Panc1 (cell line): ENCODE data around the gene F5. TPM values are rescaled to one million over a fixed set of nuclear protein-coding genes. Genes with fewer than 3 reads are reported as not detected.

Experiments used
- ATAC-seq: fragments of 200-7000 bp; cut with Tn5 transposase; 2 replicates; pipeline ENCODE4 v1.9.1; 2020; ENCODE audit warnings: mild to moderate bottlenecking, moderate library complexity
- BruUV-seq: library from RNA; stranded (reverse); fragments of 400-500 nt; replicated peaks from 2 replicates; lab custom pipeline; 2021; lab: Mats Ljungman, UMichigan
- CTCF ChIA-PET: fragments of 300-600 bp; sonication (Branson Sonifier 250); formaldehyde crosslinking; loops from one replicate; lab custom pipeline; 2022; ENCODE audit warnings: antibody characterized with exemption; lab: Charles Lee
- POLR2A ChIA-PET: fragments of 300-600 bp; sonication (Branson Sonifier 250); formaldehyde crosslinking; loops from one replicate; lab custom pipeline; 2022; ENCODE audit warnings: antibody characterized with exemption; lab: Charles Lee
- DNase-seq: peaks from one replicate; pipeline ENCODE4 v3.0.0-alpha.2; 2010; ENCODE audit warnings: low read depth, low spot score
- H3K27ac ChIP-seq: 2 replicates; pipeline ENCODE4 v1.5.1; 2011; ENCODE audit warnings: mild to moderate bottlenecking, low read length, inconsistent platforms
- H3K27me3 ChIP-seq: fragments of 200-500 bp; sonication (Bioruptor generic); 2 replicates; pipeline ENCODE4 v1.6.0; 2014; ENCODE audit warnings: low read length, inconsistent platforms; ENCODE audit not compliant: control insufficient read depth, insufficient read depth
- H3K36me3 ChIP-seq: fragments of 200-500 bp; sonication (Bioruptor generic); 2 replicates; pipeline ENCODE4 v1.5.1; 2014; ENCODE audit warnings: inconsistent platforms, mild to moderate bottlenecking, low read length, moderate library complexity; ENCODE audit not compliant: control insufficient read depth, insufficient read depth
- H3K4me1 ChIP-seq: 2 replicates; pipeline ENCODE4 v1.5.1; 2011; ENCODE audit warnings: inconsistent platforms, mild to moderate bottlenecking, low read length, moderate library complexity; ENCODE audit not compliant: control insufficient read depth, insufficient read depth
- H3K4me3 ChIP-seq, 2 experiments: 2 replicates each; pipeline ENCODE4 v1.5.1; 2011 to 2012; ENCODE audit warnings: low read depth in 2 of 2, low read length in 2 of 2, mild to moderate bottlenecking in 2 of 2, inconsistent platforms in 1 of 2, moderate library complexity in 1 of 2
- H3K9me3 ChIP-seq: fragments of 200-500 bp; sonication (Bioruptor generic); 2 replicates; pipeline ENCODE4 v1.5.1; 2014; ENCODE audit warnings: low read depth, mild to moderate bottlenecking, inconsistent platforms, low read length, moderate library complexity; ENCODE audit not compliant: control insufficient read depth, insufficient read depth
- POLR2AphosphoS5 ChIP-seq: IDR thresholded peaks from 2 replicates; pipeline ENCODE4 v1.6.1; 2012; ENCODE audit warnings: mild to moderate bottlenecking, low read depth, low read length, moderate library complexity
- REST ChIP-seq, 2 experiments: IDR thresholded peaks; 2 replicates each; pipeline ENCODE4 v1.6.1; 2011 to 2012; ENCODE audit warnings: low read depth in 2 of 2, control low read depth in 1 of 2, low read length in 1 of 2, mild to moderate bottlenecking in 1 of 2, moderate library complexity in 1 of 2; ENCODE audit not compliant: insufficient read depth in 1 of 2
- SIN3A ChIP-seq: IDR thresholded peaks from 2 replicates; pipeline ENCODE4 v1.6.1; 2012; ENCODE audit warnings: low read depth, mild to moderate bottlenecking, low read length, moderate library complexity, borderline replicate concordance; ENCODE audit not compliant: insufficient read depth
- TCF7L2 ChIP-seq: IDR thresholded peaks from 2 replicates; pipeline ENCODE4 v1.6.1; 2011; ENCODE audit warnings: mild to moderate bottlenecking, low read depth, low read length, inconsistent platforms
- in situ Hi-C: cut with HindIII; loops from 2 replicates; pipeline ENCODE4 v1.10.0; 2016; ENCODE audit warnings: low sequenced_read_pairs, low pct_unique_long_range_greater_than_20kb
- intact Hi-C: fragments of 100-400 bp; cut with micrococcal nuclease; formaldehyde crosslinking; loops from one replicate; pipeline ENCODE4 v1.10.0; 2022; ENCODE audit not compliant: unreplicated experiment
- total RNA-seq: library from RNA; stranded (reverse); gene quantifications from one replicate; pipeline ENCODE4 v1.2.1, GENCODE V29; 2021; ENCODE audit not compliant: unreplicated experiment
- TF ChIP-seq, protein P1 (sequence below): fragments of 450-650 bp; IDR thresholded peaks from 2 replicates; pipeline ENCODE4 v1.5.1; 2017; ENCODE audit warnings: mild to moderate bottlenecking

F5 gene
- total RNA-seq, 1 experiment from 2014 or later: 0.08 TPM

DNA sequence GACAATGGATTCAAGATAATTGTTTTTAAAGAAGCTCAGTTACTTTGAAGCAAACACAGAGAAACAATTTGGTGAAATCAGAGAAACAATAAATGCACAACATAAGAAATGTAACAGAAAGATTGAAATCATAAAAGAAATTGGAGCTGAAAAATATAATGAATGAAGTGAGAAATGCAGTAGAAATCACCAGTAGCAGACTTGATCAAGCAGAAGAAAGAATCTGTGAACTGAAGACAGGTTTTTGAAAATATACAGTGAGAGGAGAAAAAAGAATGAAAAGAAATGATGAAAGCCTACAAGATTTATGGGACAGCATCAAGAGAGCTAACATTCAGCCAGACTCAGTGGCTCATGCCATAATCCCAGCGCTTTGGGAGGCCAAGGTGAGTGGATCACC is 47.9 kb upstream of the F5 start:
- Histone ChIP-seq H3K27ac (no peak overlapping the region), H3K36me3 (no peaks in the 10 kb centered on the region), H3K4me3 (no peak overlapping the region), H3K4me1 (no peaks in the 10 kb centered on the region), H3K27me3 (no peaks in the 10 kb centered on the region), H3K9me3 (peaks cover 7% of the 10 kb centered on the region; the same call in 1 of the 2 replicates)
- no peak for TF ChIP-seq SIN3A
- TF ChIP-seq REST (IDR thresholded peaks at IDR 0.05; ENCODE audit: insufficient read depth in 1 of 2, low read depth in 2 of 2, low read length in 1 of 2): no peak
- TF ChIP-seq, protein P1, sequence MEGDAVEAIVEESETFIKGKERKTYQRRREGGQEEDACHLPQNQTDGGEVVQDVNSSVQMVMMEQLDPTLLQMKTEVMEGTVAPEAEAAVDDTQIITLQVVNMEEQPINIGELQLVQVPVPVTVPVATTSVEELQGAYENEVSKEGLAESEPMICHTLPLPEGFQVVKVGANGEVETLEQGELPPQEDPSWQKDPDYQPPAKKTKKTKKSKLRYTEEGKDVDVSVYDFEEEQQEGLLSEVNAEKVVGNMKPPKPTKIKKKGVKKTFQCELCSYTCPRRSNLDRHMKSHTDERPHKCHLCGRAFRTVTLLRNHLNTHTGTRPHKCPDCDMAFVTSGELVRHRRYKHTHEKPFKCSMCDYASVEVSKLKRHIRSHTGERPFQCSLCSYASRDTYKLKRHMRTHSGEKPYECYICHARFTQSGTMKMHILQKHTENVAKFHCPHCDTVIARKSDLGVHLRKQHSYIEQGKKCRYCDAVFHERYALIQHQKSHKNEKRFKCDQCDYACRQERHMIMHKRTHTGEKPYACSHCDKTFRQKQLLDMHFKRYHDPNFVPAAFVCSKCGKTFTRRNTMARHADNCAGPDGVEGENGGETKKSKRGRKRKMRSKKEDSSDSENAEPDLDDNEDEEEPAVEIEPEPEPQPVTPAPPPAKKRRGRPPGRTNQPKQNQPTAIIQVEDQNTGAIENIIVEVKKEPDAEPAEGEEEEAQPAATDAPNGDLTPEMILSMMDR: no peak
- no peak for TF ChIP-seq POLR2AphosphoS5
- TF ChIP-seq TCF7L2: no peak
- ChIA-PET POLR2A (no interaction called here), CTCF (no interaction called here)
- intact Hi-C loops (no loop called here), in situ Hi-C loops (no loop called here)
- no TSS peak for BruUV-seq
- DNase-seq (no peak), ATAC-seq (no peak)

- H3K27me3 ChIP-seq: no peaks in the 10 kb centered on the region
- no peak for TF ChIP-seq POLR2AphosphoS5
- TF ChIP-seq REST (IDR thresholded peaks at IDR 0.05; ENCODE audit: insufficient read depth in 1 of 2, low read depth in 2 of 2, low read length in 1 of 2): no peak
- ATAC-seq (no peak), DNase-seq (no peak)
- H3K36me3 ChIP-seq: no peaks in the 10 kb centered on the region
- in situ Hi-C loops: no loop called here
- H3K9me3 ChIP-seq: peaks cover 7% of the 10 kb centered on the region; the same call in 1 of the 2 replicates
- intact Hi-C loops: no loop called here
- no TSS peak for BruUV-seq
- H3K27ac ChIP-seq: no peak overlapping the region
- ChIA-PET CTCF (no interaction called here), POLR2A (no interaction called here)
- no peak overlapping the region for H3K4me3 ChIP-seq
- no peaks in the 10 kb centered on the region for H3K4me1 ChIP-seq
Measured at GRCh38 chr1:169631249-169631648, 45.0 kb upstream of the F5 start.
